ENCODE data around the gene TCF4.

TCF4 gene

GRCh38 chr18:55317324-55317723 lies 270.7 kb downstream of the TCF4 start:
- no peak for DNase-seq

DNA sequence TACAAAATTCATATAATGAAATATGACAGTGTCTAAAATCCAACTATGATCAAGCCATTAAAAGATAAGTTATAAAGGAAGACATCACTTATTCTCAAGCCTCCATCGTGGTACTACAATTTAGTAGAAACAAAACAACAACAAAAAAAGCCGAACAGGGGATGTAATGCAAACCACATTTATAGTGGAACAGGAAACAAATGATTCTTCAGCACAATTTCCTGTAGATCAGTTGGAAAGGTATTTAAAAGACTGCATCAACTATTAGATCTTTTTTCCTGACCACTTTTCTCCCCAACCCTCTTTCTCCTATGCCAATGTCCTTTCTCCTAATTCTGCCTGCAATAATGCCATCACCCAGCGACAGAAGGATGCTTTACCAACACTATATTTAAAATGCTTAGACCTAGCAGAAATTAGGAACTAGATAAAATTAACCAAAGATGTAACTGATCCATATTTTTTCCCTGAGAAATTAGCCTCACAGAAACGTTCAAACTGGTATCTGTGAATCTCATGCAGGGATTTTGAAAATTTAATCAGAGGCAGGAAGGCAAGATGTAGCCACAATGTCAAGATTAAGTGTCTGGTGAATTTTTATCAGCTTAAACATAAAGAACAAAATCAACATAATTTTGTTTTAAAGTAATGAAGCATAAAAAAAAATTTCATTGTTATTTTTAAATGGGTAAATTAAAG lies 271.4 kb downstream of the TCF4 start:
- no peak for DNase-seq

GRCh38 chr18:55314615-55315237 lies 273.3 kb downstream of the TCF4 start:
- DNase-seq, result no peak

DNA sequence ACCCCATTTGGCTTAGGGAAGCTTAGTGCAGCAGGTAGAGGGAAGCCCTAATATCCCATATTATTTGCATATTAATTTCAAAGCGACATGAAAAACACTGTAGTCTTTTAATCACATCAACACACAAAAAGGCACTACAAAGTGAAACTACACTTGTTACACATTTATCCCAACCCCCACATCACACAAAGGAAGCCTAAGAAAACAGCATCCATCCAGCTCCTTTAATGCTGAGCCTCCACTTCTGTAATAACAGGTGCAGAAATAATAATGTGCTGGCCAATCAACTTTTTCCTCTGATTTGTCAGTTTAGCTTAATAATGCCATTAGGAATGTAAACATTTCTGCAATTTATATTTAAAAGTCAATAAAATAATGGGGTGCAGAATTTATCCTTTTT lies 274.0 kb downstream of the TCF4 start:
- DNase-seq, result no peak

GRCh38 chr18:55310863-55311262 lies 277.1 kb downstream of the TCF4 start:
- DNase-seq, result no peak

DNA sequence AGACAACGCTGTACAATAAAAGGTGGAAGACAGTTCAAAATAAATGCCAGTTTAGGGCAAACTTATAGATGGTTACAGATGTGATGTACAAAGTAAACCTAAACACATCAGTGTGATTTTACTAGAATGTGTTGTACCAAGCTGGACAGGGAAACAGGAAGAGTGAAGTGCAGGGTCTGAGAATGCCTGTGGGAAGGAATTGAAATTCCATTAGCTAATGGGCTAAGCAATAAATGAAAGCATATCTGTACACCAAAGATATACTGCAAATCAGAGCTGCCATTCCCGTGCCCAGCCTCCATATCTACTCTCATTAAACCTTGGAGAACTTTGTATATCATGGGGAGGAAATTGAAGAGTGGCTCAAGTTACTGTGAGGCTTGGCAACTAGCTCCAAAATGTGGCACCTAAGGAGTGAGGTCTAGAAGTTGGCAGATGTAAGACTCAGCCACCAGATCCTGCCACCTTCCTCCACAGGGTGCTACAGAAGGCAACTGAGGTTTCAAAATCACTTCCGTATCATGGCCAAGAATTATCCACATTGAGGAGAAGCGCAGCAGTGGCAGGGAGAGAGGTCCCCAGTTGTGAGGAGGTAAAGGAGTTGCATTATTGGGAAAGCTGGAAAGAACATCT lies 277.8 kb downstream of the TCF4 start:
- no peak for DNase-seq

- DNase-seq, result no peak
These were observed 278.7 kb downstream of the TCF4 start for GRCh38 chr18:55309249-55309648.

DNA sequence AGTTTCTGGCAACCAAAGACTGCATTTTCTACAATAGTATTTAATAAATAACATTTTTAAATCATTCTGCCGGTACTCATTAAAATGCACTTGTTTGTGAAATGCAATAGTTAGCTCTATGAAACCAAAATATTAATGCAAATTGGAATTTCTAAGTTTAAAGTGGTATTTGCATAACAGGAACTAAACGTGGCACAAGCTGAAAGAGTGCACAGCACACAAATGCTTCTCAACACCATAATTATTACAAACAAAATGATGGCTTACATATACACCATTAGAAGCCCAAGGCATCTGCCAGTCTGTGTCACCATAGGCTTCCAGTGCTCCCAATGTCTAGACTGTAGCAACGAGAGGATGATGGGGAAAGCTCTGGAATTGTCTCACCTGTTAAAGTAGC lies 280.5 kb downstream of the TCF4 start:
- no peak for DNase-seq

DNA sequence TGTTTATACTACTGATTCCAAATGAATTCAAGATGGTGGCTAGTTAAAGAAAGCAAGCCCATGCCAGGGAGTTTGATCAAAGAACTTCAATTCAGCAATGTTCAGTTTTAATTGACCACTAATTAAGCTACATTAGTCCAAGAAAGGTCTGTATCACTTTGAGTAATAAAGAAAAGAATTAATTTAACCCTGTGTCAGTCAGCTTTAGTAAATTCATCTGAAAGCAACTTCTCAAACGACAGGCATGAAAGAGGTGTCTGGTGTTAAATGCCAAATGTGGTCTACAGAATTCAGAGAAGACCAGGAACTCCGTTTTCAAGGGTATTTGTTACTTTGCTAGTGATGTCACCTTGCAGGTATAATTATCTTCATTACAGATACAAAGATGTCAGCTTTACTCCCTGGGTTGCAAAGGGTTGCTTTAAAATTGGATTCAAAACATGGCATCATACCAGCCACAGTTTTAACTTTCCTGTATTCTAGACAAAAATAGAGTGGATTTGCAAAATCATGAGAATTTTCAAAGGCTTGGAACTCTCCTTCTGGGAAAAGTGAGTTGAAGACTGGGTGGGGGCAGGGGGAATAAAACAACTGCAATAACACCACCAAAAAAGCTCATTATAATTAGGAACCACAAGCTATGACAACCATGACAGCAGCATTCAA lies 281.5 kb downstream of the TCF4 start:
- no peak for DNase-seq

DNA sequence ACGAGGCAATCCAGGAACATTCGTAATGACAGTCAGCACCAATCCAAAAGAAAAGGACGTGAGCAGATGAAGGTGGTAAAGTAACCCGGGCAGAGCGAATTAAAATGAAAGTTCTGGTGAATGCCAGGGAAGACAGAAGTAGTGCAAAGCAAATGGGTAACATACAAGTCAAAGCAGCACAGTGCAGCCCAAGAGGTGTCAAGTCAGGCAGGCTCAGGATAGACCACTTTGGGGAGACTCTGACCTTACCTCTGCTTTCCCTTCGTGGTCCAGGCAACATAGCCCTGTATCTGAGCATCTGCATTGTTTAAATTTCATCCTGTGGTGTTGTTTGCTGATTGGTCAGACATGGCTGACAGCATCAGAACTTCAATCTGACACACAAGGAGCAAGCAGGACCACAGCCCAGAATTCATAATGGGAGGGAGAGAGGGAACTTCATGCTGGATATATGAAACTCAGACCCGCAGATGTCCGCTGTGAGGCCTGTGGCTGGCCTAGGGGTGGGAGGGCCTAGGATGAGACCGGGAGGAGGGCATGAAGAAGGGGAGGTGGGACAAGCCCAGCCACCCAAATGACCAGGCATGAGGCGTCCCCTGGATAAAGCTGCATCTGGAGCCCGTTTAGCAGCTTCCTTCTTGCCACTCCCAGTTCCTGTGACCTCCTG lies 285.7 kb downstream of the TCF4 start:
- DNase-seq, result no peak

DNA sequence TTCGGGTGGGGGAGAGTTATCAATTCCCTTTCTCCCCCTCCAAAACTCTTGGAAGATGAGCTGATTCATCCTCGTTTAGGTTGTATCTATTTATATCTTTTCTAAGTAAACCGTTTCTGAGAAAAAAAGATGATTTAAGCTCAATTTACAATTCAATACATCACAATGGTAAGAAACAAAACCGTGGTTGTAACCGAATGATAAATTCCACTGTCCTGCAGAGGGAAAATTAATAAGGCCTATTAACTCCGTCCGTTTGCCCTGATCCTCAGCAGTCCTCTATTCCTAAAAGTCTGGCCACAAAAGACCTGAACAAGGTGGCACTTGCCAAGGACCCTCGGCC lies 286.2 kb downstream of the TCF4 start:
- DNase-seq, result no peak

GRCh38 chr18:55300936-55301531 lies 287.0 kb downstream of the TCF4 start:
- DNase-seq, result no peak

- no peak for DNase-seq
These were observed 287.5 kb downstream of the TCF4 start for GRCh38 chr18:55300421-55300935.

- no peak for DNase-seq
These were observed 291.2 kb downstream of the TCF4 start for GRCh38 chr18:55296778-55297177.

DNA sequence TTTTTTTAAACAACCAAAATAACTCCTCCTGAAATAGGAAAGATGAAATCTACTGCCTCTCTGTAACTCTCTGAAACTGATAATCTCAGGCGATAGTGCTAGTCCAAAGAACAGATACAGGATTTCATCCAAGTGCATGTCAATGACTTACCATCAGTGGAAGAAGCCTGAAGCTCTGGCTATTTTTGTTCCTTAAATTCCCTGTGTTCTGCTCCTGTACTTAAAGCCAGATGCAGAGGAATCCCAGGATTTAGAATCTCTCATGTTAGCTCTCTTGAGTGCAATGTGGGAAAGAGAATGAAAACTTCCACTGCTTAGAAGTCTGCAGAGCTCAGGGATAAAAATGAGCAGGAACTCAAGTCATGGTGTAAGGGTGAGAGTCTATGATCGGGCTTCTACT lies 291.9 kb downstream of the TCF4 start:
- DNase-seq, result no peak

- no peak for DNase-seq
These were observed 297.1 kb downstream of the TCF4 start for GRCh38 chr18:55290898-55291297.

GRCh38 chr18:55289775-55290174 lies 298.2 kb downstream of the TCF4 start:
- no peak for DNase-seq

GRCh38 chr18:55289048-55289447 lies 298.9 kb downstream of the TCF4 start:
- DNase-seq, result no peak

DNA sequence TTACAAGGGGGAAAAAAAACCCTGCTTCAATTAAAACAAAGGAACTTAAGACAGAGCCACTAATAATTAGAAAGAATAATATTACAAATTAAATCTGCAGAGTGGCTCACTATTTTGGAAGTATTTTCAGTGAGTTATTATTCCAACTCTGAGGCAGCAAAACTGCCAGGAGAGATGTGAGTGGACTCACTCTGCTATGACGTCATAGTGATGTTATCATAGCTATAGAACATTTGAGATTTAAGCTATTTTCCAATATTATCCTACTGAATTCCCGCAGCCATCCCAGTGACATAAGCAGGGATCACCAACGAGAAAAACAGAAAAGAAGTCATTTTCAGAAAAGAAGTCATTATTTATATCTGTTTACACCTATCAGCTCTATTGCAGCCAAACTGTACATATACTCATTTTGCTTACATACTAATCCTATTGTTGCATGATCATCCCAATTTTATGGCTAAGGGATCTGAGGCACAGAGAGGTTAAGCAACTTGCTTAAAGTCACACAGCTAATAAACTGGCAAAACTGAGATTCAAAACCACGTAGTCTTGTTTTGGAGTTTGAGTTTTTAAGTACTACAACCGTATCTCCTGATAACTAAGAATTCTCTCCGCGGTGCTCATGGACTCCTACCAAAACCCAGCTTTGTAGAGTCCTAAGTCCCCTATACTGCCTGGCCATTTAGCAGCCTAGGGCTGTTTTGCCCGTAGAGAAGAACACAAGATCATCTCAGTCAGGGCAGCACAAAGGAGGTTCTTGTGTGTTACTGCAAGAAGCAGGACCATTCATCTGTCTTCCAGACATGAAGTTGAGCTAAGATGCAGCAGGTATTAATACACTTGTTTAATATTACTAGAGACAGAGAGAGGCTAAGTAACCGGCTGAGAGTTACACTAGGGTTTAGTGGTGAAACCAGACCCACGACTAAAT lies 299.8 kb downstream of the TCF4 start:
- no peak for DNase-seq

- DNase-seq, result no peak
These were observed 300.7 kb downstream of the TCF4 start for GRCh38 chr18:55287149-55287806.

DNA sequence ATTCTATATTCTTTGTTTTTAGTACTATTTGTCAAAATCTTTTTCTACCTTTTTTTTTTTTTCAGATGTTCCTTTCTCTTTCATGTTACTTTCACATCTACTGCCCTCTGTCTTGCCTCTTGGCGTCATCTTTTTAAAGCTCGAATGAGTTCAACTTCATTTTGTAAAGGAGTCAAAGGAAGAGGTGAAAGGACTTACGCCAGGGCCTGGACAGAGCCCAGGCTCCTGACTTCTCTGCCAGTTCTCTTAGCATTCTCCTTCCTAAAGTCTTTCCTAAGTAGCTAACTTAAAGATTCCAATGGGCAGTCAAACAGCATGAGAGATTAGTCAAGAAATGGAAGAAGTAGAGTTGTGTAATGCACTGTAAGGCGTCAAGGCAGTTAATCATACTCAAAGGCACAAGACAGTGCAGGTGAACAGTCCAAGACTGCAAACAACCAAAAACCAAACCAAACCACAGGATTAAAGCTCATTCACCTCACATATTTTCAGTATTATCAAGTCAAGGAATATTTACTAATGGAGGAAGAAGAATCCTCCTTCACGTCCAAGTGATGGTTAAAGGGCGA lies 301.7 kb downstream of the TCF4 start:
- no peak for DNase-seq
